Stimulated activated CD4-positive, alpha-beta T cell treated with anti-CD3 and anti-CD28 coated beads, Interleukin-1b, Interleukin-23, amount 100 ng/mL, for 1 hour (primary cell): ENCODE measurements around the gene SLC9A1.
"Not testable (repeated sequence)": the region's sequence is repeated elsewhere in the genome, so short reads cannot be mapped to it uniquely, and the experiment has no call there.

Experiments
- DNase-seq, 2 donors: peaks; one replicate each; pipeline ENCODE4 v3.0.0-alpha.2; 2020; ENCODE audit warnings: low read depth in 2 of 2

The SLC9A1 gene

GRCh38 chr1:27132624-27133023 is 22.3 kb downstream of the SLC9A1 start:
- no peak for DNase-seq

- no peak for DNase-seq
These were observed 22.8 kb downstream of the SLC9A1 start for GRCh38 chr1:27132147-27132546.

DNA sequence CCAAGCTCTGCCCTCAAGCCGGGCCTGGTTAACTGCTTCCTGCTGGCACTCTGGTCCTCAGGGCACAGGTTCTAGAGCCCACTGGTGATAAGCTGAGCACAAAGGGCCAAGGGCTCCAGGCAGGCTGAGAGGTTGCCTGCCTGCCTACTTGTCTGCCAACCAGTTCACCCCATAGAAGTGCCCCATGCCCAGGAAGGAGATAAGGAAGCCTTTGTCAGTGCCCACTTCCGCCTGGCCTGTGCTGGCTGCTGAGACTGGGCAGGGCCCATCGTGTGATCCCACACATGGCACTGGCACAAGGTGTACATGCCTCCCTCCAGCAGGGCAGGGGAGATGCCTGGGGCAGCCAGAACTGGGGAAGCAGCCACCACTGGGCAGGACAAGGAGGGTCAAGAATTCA is 24.1 kb downstream of the SLC9A1 start:
- DNase-seq, result no peak

GRCh38 chr1:27129225-27129624 is 25.7 kb downstream of the SLC9A1 start:
- no peak for DNase-seq

- no peak for DNase-seq
These were observed 27.5 kb downstream of the SLC9A1 start for GRCh38 chr1:27127419-27127818.

- DNase-seq, result no peak
These were observed 28.5 kb downstream of the SLC9A1 start for GRCh38 chr1:27126391-27126790.

DNA sequence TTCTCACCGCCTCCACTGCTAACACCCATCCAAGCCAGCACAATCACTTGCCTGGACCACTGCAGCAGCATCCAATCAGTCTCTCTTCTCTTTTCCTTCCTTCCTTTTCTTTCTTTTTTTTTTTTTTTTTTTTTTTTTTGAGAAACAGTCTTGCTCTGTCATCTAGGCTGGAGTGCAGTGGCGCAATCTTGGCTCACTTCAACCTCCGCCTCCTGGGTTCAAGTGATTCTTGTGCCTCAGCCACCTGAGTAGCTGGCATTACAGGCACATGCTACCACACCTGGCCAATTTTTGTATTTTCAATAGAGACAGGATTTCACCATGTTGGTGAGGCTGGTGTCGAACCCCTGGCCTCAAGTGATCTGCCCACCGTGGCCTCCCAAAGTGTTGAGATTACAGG is 29.8 kb downstream of the SLC9A1 start:
- DNase-seq, result not testable (repeated sequence)

DNA sequence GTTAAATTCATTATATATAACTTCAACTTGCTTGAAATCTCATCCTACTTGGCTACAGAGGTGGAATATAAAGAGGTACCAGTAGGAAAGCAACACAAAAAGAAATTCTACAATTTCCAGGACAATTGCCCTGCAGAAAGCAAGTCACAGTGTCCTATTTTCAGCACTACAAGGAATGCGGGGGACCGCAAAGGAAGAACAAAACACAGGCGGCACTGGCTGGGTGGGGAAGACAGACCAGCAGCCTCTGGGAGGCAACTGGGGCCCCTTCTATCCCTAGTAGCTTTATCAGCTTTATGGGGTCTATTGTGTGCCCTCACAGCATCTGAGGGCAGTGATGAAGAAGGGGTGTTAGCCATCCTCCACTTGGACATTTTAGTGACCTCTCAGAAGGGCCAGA is 30.5 kb downstream of the SLC9A1 start:
- DNase-seq, result no peak

DNA sequence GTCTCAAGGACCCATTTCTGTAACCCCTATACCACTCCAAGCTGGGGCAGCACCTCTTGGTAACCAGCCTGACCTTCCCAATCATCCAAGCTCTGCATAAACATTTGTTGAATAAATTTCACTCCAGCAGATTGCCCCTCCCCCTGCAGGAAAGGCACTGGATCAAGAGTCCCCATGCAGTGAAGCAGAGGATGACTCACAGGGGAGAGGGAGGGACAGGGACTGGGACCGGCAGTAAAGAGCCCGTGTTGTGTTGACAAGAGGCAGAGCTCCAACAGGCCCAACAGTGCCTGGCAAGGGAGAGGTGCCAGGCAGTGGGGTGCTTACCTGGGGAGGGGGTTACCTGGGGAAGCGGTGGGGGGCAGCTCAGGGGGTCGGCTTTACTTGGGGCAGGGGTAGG is 32.3 kb downstream of the SLC9A1 start:
- DNase-seq, result no peak

DNA sequence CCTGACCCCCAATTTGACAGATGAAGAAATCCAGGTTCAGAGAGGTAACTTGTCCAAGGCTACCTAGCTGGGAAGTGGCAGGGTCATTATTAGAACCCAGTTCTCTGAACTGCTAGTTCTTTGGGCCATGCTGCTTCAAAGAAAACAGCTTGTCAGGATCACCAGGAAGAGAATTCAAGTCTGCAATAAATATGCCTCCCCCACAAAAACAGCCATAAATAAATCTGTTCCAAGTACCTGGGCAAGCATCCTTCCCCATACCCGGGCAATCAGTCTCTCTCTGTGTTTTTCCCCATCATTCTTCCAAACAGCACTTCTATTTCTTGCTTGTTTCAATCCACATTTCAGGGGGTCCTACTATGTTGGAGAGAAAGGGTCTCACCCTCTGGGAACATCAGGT is 34.1 kb downstream of the SLC9A1 start:
- no peak for DNase-seq

DNA sequence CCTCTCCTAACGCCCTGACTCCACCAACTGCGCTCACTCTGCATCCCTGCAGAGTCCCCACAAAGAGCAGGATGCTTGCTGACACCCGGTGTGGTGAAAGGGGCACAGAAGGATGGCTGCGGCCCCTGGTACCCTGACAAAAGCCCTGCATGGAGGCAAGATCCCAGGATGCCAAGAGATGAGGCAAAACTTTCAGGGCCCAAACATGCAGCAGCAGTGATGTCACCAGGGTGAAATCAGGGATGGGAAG is 36.6 kb downstream of the SLC9A1 start:
- DNase-seq, result no peak

DNA sequence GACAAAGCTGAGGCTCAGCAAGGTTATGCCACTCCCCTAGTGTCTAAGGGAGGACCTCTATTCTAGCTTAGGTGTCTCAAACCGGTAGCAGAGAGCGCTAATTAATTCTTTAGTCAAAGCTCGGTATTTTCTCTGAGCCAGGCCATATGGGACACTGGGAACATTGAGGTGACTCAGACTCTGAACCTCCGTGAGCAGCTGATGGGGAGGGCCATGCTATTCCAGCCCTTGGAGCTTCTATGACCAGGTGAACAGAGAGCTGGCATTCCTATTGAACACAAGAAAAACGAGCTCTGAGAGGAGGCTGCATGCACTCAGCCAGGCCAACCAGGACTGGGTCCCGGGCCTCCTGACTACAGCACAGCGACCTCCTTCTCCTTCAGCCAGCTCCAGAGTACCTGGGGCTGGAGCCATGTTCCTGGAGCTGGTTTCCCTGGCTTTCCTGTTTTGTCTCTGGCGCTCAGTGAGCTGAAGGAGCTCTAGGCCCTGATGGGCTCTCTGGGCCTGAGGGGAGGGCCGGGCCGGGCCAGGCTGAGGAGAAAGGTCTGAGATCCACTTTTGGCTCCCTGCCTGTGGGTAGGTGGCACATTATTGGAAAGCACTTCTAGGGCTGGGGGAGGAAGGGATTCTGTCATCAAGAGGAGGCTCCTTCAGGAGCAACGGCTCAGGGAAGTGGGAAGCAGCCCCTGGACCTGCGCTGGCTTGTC is 37.0 kb downstream of the SLC9A1 start:
- DNase-seq, result no peak

GRCh38 chr1:27116697-27117096 is 38.2 kb downstream of the SLC9A1 start:
- DNase-seq, result no peak

GRCh38 chr1:27116232-27116631 is 38.7 kb downstream of the SLC9A1 start:
- DNase-seq, result no peak

GRCh38 chr1:27114546-27114945 is 40.4 kb downstream of the SLC9A1 start:
- no peak for DNase-seq

- DNase-seq, result no peak
These were observed 41.1 kb downstream of the SLC9A1 start for GRCh38 chr1:27113861-27114260.

DNA sequence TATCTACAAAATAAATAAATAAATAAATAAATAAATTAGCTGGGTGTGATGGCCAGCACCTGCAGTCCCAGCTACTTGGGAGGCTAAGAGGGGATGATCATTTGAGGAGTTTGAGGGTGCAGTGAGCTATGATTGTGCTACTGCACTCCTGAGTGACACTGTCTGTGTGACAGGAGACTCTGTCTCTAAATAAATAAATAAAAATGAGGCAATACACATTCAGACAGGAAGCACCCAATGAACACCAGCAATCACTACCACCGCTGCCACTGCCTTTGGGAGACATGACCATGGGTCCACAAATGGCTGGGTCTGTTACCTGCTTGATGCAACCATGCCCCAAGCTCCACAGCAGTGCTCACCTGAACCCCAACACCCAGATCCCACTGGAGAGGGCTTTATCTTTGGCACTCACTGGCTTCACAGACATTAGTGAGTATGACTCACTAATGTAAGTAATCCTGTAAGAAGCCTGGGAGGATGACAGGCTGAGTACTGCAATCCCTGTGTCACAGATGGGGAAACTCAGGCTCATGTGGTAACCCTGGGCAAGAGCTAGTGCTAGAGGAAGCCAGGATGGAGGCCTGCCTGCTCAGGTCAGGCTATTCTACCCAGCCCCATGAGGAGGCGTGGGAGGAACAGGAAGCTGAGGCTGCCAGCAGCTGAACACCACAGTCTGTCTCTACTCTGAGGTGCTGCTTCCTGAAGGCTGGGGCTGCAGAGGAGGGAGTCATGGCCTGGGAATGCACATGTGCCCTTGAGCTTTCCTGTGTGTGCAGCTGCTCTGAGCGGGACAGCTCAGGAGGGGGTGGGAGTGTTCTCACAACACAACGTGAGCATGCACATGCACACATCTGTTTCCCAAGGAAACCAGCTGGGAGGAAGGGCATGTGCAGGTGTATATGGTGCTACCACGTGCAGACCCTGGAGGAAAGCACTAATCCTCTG is 43.0 kb downstream of the SLC9A1 start:
- DNase-seq, result peak in 1 of 2 donors; percentile 32

GRCh38 chr1:27109103-27109822 is 45.7 kb downstream of the SLC9A1 start:
- DNase-seq, result no peak

GRCh38 chr1:27108588-27108987 is 46.3 kb downstream of the SLC9A1 start:
- DNase-seq, result no peak

- no peak for DNase-seq
These were observed 48.2 kb downstream of the SLC9A1 start for GRCh38 chr1:27106561-27107323.

DNA sequence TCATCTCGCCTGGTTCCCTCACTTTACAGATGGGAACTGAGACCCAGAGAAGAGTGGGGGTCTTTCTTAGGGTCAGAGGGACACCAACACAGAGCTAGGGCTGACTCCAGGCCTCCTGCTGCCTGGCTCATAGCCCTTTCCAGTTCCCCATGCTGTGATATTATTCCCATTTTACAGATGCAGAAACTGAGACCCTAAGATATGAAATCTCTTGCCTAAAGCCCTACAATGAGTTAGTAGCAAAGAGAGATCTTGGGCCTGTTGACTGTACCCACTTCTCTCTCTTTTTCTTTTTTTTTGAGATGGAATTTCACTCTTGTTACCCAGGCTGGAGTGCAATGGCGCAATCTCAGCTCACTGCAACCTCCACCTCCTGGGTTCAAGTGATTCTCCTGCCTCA is 49.9 kb downstream of the SLC9A1 start:
- DNase-seq, result no peak

- DNase-seq, result no peak
These were observed 51.4 kb downstream of the SLC9A1 start for GRCh38 chr1:27103498-27103897.
